Renal cortex interstitium (tissue), 15 donors: ENCODE measurements around the gene METTL9. TPM values are rescaled to one million over a fixed set of nuclear protein-coding genes. Genes with fewer than 3 reads are reported as not detected.
"Not testable (repeated sequence)": the region's sequence is repeated elsewhere in the genome, so short reads cannot be mapped to it uniquely, and the experiment has no call there.

Experiments
- DNase-seq, 11 donors: peaks; one replicate each; pipeline ENCODE4 v3.0.0-alpha.2; 2013; ENCODE audit warnings: low read depth in 9 of 11, low spot score in 4 of 11; ENCODE audit errors: extremely low read depth in 1 of 11
- long read RNA-seq, 16 experiments: transcript quantifications; one replicate each; lab custom pipeline, GENCODE V29; 2026
- polyA plus RNA-seq, 3 donors: library from polyadenylated mRNA; unstranded; fragments of 120-200 nt; gene quantifications; one replicate each; pipeline ENCODE4 v1.2.1, GENCODE V29; 2013; ENCODE audit not compliant: insufficient read length in 3 of 3

METTL9 gene
- 100 to 1,000 TPM; 244 to 275 (median 249) TPM for polyA plus RNA-seq
- long read RNA-seq, donor 1, full-length matches to known transcripts, result 109 of 134 reads
- long read RNA-seq, donor 1, partial matches to known transcripts, result 19 of 134 reads
- long read RNA-seq, donor 1, other reads (novel, unspliced or antisense), result 6 of 134 reads
- long read RNA-seq, donor 2, full-length matches to known transcripts, result 122 of 132 reads
- long read RNA-seq, donor 2, partial matches to known transcripts, result 10 of 132 reads
- long read RNA-seq, donor 2, other reads (novel, unspliced or antisense), result 0 of 132 reads
- long read RNA-seq, donor 3, full-length matches to known transcripts, result 160 of 220 reads
- long read RNA-seq, donor 3, partial matches to known transcripts, result 49 of 220 reads
- long read RNA-seq, donor 3, other reads (novel, unspliced or antisense), result 11 of 220 reads
- long read RNA-seq, donor 4, full-length matches to known transcripts, result 93 of 111 reads
- long read RNA-seq, donor 4, partial matches to known transcripts, result 13 of 111 reads
- long read RNA-seq, donor 4, other reads (novel, unspliced or antisense), result 5 of 111 reads
- long read RNA-seq, donor 5, result 0 reads
- long read RNA-seq, donor 6, full-length matches to known transcripts, result 142 of 170 reads
- long read RNA-seq, donor 6, partial matches to known transcripts, result 28 of 170 reads
- long read RNA-seq, donor 6, other reads (novel, unspliced or antisense), result 0 of 170 reads
- long read RNA-seq, donor 7, full-length matches to known transcripts, result 125 of 163 reads
- long read RNA-seq, donor 7, partial matches to known transcripts, result 32 of 163 reads
- long read RNA-seq, donor 7, other reads (novel, unspliced or antisense), result 6 of 163 reads
- long read RNA-seq, donor 8, result 0 reads
- long read RNA-seq, donor 9, full-length matches to known transcripts, result 110 of 158 reads
- long read RNA-seq, donor 9, partial matches to known transcripts, result 39 of 158 reads
- long read RNA-seq, donor 9, other reads (novel, unspliced or antisense), result 9 of 158 reads
- long read RNA-seq, donor 10, full-length matches to known transcripts, result 111 of 172 reads
- long read RNA-seq, donor 10, partial matches to known transcripts, result 61 of 172 reads
- long read RNA-seq, donor 10, other reads (novel, unspliced or antisense), result 0 of 172 reads
- long read RNA-seq, donor 11, full-length matches to known transcripts, result 84 of 113 reads
- long read RNA-seq, donor 11, partial matches to known transcripts, result 29 of 113 reads
- long read RNA-seq, donor 11, other reads (novel, unspliced or antisense), result 0 of 113 reads
- long read RNA-seq, donor 12, full-length matches to known transcripts, result 65 of 71 reads
- long read RNA-seq, donor 12, partial matches to known transcripts, result 6 of 71 reads
- long read RNA-seq, donor 12, other reads (novel, unspliced or antisense), result 0 of 71 reads
- long read RNA-seq, donor 13, result 0 reads
- long read RNA-seq, donor 14, full-length matches to known transcripts, result 102 of 126 reads
- long read RNA-seq, donor 14, partial matches to known transcripts, result 24 of 126 reads
- long read RNA-seq, donor 14, other reads (novel, unspliced or antisense), result 0 of 126 reads
- long read RNA-seq, donor 15, full-length matches to known transcripts, result 46 of 61 reads
- long read RNA-seq, donor 15, partial matches to known transcripts, result 15 of 61 reads
- long read RNA-seq, donor 15, other reads (novel, unspliced or antisense), result 0 of 61 reads
- long read RNA-seq, donor 16, full-length matches to known transcripts, result 253 of 358 reads
- long read RNA-seq, donor 16, partial matches to known transcripts, result 81 of 358 reads
- long read RNA-seq, donor 16, other reads (novel, unspliced or antisense), result 24 of 358 reads

- DNase-seq, result peak; percentile 90 to 96 (median 95)
Measured at GRCh38 chr16:21599122-21600030, at the start of gene METTL9. Gene METTL9, plus strand, starts transcription at chr16:21599577. Its CDS starts 157 bp downstream, at chr16:21599734.

GRCh38 chr16:21549975-21550374 is 49.4 kb upstream of the METTL9 start:
- not testable (repeated sequence) for DNase-seq

- DNase-seq, result not testable (repeated sequence)
Measured at GRCh38 chr16:21550435-21550834, 48.9 kb upstream of the METTL9 start.

- DNase-seq, result not testable (repeated sequence)
Measured at GRCh38 chr16:21551076-21551475, 48.3 kb upstream of the METTL9 start.

GRCh38 chr16:21551600-21551999 is 47.8 kb upstream of the METTL9 start:
- not testable (repeated sequence) for DNase-seq

- DNase-seq, result not testable (repeated sequence)
Measured at GRCh38 chr16:21553481-21554296, 45.7 kb upstream of the METTL9 start.

- DNase-seq, result peak; percentile 33 to 71 (median 48)
Measured at GRCh38 chr16:21554795-21555585, 44.4 kb upstream of the METTL9 start.

- DNase-seq, result not testable (repeated sequence)
Measured at GRCh38 chr16:21555621-21556020, 43.8 kb upstream of the METTL9 start.

GRCh38 chr16:21556026-21556595 is 43.3 kb upstream of the METTL9 start:
- not testable (repeated sequence) for DNase-seq

- not testable (repeated sequence) for DNase-seq
Measured at GRCh38 chr16:21556651-21557241, 42.6 kb upstream of the METTL9 start.

GRCh38 chr16:21560462-21560861 is 38.9 kb upstream of the METTL9 start:
- DNase-seq, result no peak

- no peak for DNase-seq
Measured at GRCh38 chr16:21563676-21564075, 35.7 kb upstream of the METTL9 start.

- not testable (repeated sequence) for DNase-seq
Measured at GRCh38 chr16:21564367-21564766, 35.0 kb upstream of the METTL9 start.

- no peak for DNase-seq
Measured at GRCh38 chr16:21565507-21565860, 33.9 kb upstream of the METTL9 start.
